ENCODE results near the gene FIBP. TPM values are rescaled to one million over a fixed set of nuclear protein-coding genes. Genes with fewer than 3 reads are reported as not detected.

The FIBP gene
- total RNA-seq, 1 donor from 2014 or later: 42.2 TPM

DNA sequence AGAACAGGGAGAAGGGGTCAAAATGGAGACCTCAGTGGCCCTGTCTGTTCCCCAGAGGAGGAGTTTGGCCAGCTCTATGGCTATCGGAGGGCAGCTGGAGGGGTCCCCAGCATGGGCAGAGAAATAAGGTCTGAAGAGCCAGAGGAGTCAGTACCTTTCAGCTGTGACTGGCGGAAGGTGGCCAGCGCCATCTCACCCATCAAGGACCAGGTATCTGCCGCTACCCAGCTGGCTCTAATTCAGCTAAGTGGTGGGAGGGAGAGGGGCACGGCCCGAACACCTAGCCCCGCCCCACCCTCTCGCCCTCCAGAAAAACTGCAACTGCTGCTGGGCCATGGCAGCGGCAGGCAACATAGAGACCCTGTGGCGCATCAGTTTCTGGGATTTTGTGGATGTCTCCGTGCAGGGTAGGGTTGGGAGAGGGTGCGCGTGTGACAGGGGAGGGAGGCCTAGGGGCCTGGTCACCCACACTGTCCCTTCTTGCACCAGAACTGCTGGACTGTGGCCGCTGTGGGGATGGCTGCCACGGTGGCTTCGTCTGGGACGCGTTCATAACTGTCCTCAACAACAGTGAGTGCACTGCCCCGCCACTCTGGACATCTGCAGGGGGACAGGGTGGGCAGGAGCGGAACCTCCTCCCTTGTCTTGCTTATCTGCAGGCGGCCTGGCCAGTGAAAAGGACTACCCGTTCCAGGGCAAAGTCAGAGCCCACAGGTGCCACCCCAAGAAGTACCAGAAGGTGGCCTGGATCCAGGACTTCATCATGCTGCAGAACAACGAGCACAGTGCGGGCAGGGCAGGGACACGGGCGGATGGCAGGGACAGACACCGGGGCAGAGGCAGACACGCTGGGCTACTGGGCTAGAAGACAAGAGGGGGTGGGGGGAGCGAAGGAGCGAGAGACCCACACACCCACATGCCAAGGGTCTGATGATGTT is 5.9 kb downstream of the FIBP start:
- Histone ChIP-seq H3K9me3 (replicated peaks) (no peaks in the 10 kb centered on the region), H3K36me3 (peaks cover 44% of the 10 kb centered on the region), H3K4me3 (no peak overlapping the region), H3K27ac (replicated peaks) (no peak overlapping the region), H3K27me3 (ENCODE audit: low read depth) (no peaks in the 10 kb centered on the region), H3K4me1 (peaks cover 24% of the 10 kb centered on the region)
- no peak for DNase-seq
- intact Hi-C loops (cut with micrococcal nuclease): loop anchor here (10.0 kb wide), 1 partner anchor 112 kb away; no protein-coding TSS in a partner anchor
- TF ChIP-seq, protein P1, sequence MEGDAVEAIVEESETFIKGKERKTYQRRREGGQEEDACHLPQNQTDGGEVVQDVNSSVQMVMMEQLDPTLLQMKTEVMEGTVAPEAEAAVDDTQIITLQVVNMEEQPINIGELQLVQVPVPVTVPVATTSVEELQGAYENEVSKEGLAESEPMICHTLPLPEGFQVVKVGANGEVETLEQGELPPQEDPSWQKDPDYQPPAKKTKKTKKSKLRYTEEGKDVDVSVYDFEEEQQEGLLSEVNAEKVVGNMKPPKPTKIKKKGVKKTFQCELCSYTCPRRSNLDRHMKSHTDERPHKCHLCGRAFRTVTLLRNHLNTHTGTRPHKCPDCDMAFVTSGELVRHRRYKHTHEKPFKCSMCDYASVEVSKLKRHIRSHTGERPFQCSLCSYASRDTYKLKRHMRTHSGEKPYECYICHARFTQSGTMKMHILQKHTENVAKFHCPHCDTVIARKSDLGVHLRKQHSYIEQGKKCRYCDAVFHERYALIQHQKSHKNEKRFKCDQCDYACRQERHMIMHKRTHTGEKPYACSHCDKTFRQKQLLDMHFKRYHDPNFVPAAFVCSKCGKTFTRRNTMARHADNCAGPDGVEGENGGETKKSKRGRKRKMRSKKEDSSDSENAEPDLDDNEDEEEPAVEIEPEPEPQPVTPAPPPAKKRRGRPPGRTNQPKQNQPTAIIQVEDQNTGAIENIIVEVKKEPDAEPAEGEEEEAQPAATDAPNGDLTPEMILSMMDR (IDR thresholded peaks at IDR 0.05; ENCODE audit: borderline replicate concordance): no peak

DNA sequence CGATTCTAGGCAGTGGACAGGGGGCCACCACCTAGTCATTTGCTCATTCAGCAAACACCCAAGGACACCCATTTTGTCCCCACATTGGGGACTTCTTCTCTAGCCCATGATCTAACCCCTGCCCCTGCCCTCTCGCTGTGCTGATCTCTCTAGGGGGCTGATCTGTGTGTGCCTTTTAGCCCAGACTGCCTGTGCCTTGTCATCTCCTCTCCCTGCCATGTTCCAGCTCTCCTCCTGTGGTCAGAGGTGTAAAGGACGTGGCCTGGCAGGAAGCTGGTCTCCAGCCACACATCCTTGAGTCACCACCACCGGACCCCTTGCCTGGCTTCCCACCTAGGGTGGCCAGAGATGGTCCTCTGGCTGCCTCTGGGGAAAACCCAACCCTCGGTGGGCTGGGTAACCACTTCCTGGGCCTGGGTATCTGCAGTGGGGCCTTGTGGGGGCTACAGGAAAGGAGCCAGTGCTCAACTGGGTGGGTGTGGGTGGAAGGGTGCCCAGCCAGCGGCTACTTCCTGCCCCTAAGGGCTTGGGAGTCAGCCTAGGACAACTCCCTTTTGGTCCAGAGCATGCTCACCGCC is 7.3 kb downstream of the FIBP start:
- no peak for DNase-seq
- H3K4me3 ChIP-seq: no peak overlapping the region
- H3K27me3 ChIP-seq (ENCODE audit: low read depth): no peaks in the 10 kb centered on the region
- no peaks in the 10 kb centered on the region for H3K9me3 ChIP-seq (replicated peaks)
- intact Hi-C loops (cut with micrococcal nuclease): loop anchor here (10.0 kb wide), 1 partner anchor 114 kb away; no protein-coding TSS in a partner anchor
- peaks cover 33% of the 10 kb centered on the region for H3K36me3 ChIP-seq
- TF ChIP-seq, protein P1 (IDR thresholded peaks at IDR 0.05; ENCODE audit: borderline replicate concordance): no peak
- H3K4me1 ChIP-seq: peaks cover 14% of the 10 kb centered on the region
- no peak overlapping the region for H3K27ac ChIP-seq (replicated peaks)

DNA sequence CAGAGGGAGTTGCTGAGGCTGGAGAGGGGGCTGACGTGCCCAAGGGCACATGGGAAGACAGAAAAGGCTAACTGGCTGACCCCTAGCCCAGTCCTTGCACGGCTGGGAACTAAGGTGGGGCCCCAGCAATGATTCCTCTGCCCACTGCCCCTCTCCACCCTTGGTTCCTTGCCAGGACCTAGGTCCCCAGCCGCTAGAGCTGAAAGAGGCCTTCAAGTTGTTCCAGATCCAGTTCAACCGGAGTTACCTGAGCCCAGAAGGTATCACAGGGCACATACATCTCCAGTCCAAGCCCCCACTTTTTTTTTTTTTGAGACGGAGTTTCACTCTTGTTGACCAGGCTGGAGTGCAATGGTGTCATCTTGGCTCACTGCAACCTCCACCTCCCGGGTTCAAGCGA is 8.2 kb downstream of the FIBP start:
- Histone ChIP-seq H3K4me1 (peaks cover 10% of the 10 kb centered on the region), H3K4me3 (no peak overlapping the region), H3K9me3 (replicated peaks) (no peaks in the 10 kb centered on the region), H3K27ac (replicated peaks) (no peak overlapping the region), H3K27me3 (ENCODE audit: low read depth) (no peaks in the 10 kb centered on the region), H3K36me3 (peaks cover 25% of the 10 kb centered on the region)
- DNase-seq: no peak
- TF ChIP-seq, protein P1 (IDR thresholded peaks at IDR 0.05; ENCODE audit: borderline replicate concordance): no peak
- intact Hi-C loops (cut with micrococcal nuclease): loop anchor here (10.0 kb wide), 1 partner anchor 115 kb away; no protein-coding TSS in a partner anchor

DNA sequence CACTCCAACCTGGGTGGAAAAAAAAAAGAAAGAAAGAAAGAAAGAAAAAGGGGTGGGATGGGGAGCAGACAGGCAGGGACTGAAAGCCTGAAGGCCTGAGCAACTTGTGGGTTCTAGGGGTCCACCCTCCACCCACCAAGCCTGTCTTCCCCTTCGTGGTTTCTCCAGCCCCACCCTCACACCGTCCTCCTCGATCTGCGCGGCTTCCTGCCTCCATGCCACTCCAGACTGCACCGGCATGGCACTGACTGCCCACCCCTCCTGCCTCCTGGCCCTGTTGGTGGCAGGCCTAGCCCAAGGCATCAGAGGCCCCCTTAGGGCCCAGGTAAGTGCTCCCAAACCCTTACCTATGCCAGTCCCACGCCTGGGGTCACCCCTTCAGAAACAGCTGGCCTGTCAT is 8.7 kb downstream of the FIBP start, which contains the start of gene CTSW:
CTSW (plus strand) TSS at position 221 of the 400 bp plus-strand sequence; CDS start at position 239, 18 bp downstream.
- no peak within 1 kb of the TSS for H3K27ac ChIP-seq (replicated peaks)

More for the DNA sequence above, 8.7 kb downstream of the FIBP start, which contains the start of gene CTSW:
- DNase-seq: no peak
- TF ChIP-seq, protein P1 (IDR thresholded peaks at IDR 0.05; ENCODE audit: borderline replicate concordance): no peak
- peaks cover 6% of the 10 kb centered on the region for H3K4me1 ChIP-seq
- H3K4me3 ChIP-seq: no peak within 1 kb of the TSS
- intact Hi-C loops (cut with micrococcal nuclease): loop anchor here (10.0 kb wide), 1 partner anchor 115 kb away; no protein-coding TSS in a partner anchor
- H3K36me3 ChIP-seq: peaks cover 25% of the 10 kb centered on the region
- H3K9me3 ChIP-seq (replicated peaks): no peaks in the 10 kb centered on the region
- H3K27me3 ChIP-seq (ENCODE audit: low read depth): no peaks in the 10 kb centered on the region

All from left ventricle myocardium inferior (tissue), 1 donor.